ENCODE data around the gene ATG5. TPM values are rescaled to one million over a fixed set of nuclear protein-coding genes. Genes with fewer than 3 reads are reported as not detected.

Gene ATG5
- total RNA-seq, 1 donor, result 62.6 TPM

GRCh38 chr6:106165885-106166485, 159.6 kb downstream of the ATG5 start:
- no peak overlapping the region for H3K4me3 ChIP-seq (ENCODE audit: low read depth, low read length)
- peak; percentile 14 for DNase-seq (ENCODE audit: low read depth)
- no peak for TF ChIP-seq CTCF (IDR thresholded peaks at IDR 0.05; ENCODE audit: insufficient read depth, low read depth, low read length)

- no peak overlapping the region for H3K4me3 ChIP-seq (ENCODE audit: low read depth, low read length)
Observed at GRCh38 chr6:106163966-106164877, 161.3 kb downstream of the ATG5 start.

GRCh38 chr6:106163446-106163965, 162.1 kb downstream of the ATG5 start:
- no peak for TF ChIP-seq CTCF (IDR thresholded peaks at IDR 0.05; ENCODE audit: insufficient read depth, low read depth, low read length)
- H3K4me3 ChIP-seq (ENCODE audit: low read depth, low read length), result peak overlapping the region; percentile 4

More at GRCh38 chr6:106163966-106164877, 161.3 kb downstream of the ATG5 start:
- DNase-seq (ENCODE audit: low read depth), result peak; percentile 93
- TF ChIP-seq CTCF (IDR thresholded peaks at IDR 0.05; ENCODE audit: insufficient read depth, low read depth, low read length), result no peak

GRCh38 chr6:106162921-106163320, 162.6 kb downstream of the ATG5 start:
- TF ChIP-seq CTCF (IDR thresholded peaks at IDR 0.05; ENCODE audit: insufficient read depth, low read depth, low read length), result no peak
- DNase-seq (ENCODE audit: low read depth), result peak; percentile 5
- H3K4me3 ChIP-seq (ENCODE audit: low read depth, low read length), result no peak overlapping the region

More at GRCh38 chr6:106163446-106163965, 162.1 kb downstream of the ATG5 start:
- peak; percentile 68 for DNase-seq (ENCODE audit: low read depth)

GRCh38 chr6:106161893-106162292, 163.7 kb downstream of the ATG5 start:
- no peak for DNase-seq (ENCODE audit: low read depth)
- TF ChIP-seq CTCF (IDR thresholded peaks at IDR 0.05; ENCODE audit: insufficient read depth, low read depth, low read length), result no peak
- no peak overlapping the region for H3K4me3 ChIP-seq (ENCODE audit: low read depth, low read length)

GRCh38 chr6:106161311-106161874, 164.2 kb downstream of the ATG5 start:
- no peak for TF ChIP-seq CTCF (IDR thresholded peaks at IDR 0.05; ENCODE audit: insufficient read depth, low read depth, low read length)
- no peak for DNase-seq (ENCODE audit: low read depth)
- no peak overlapping the region for H3K4me3 ChIP-seq (ENCODE audit: low read depth, low read length)
